DOHH2 (cell line): ENCODE data around the gene CRY1.

ENCODE experiments used
- EZH2phosphoT487 ChIP-seq: fragments of 200-600 bp; sonication (generic); IDR thresholded peaks from 2 replicates; pipeline ENCODE4 v1.6.1; 2017; ENCODE audit warnings: borderline replicate concordance, mild to moderate bottlenecking, antibody characterized with exemption, low read length, moderate library complexity, mixed read lengths
- TF ChIP-seq, protein P1 (sequence below): fragments of 200-600 bp; sonication (generic); IDR thresholded peaks from one replicate; pipeline ENCODE4 v1.5.1; 2014; ENCODE audit warnings: antibody characterized with exemption, mild to moderate bottlenecking, low read depth, low read length; ENCODE audit not compliant: poor library complexity, severe bottlenecking

DNA sequence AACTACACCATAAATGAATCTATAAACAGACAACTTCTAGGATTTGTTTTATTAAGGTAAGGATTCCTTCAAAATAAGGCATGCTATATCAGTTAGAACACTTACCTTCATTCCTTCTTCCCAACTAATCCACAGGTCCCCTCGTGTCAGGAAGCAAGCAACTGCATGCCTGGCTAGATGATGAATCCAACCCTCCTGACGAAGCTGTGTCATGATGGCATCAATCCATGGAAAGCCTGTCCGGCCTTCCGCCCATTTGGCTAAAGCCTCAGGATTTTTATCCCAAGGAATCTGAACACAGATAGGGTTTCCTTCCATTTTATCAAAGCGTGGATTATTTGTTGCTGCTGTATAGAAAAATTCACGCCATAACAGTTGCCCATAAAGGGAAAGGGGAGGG, 93.9 kb downstream of the CRY1 start:
- TF ChIP-seq, protein P1, sequence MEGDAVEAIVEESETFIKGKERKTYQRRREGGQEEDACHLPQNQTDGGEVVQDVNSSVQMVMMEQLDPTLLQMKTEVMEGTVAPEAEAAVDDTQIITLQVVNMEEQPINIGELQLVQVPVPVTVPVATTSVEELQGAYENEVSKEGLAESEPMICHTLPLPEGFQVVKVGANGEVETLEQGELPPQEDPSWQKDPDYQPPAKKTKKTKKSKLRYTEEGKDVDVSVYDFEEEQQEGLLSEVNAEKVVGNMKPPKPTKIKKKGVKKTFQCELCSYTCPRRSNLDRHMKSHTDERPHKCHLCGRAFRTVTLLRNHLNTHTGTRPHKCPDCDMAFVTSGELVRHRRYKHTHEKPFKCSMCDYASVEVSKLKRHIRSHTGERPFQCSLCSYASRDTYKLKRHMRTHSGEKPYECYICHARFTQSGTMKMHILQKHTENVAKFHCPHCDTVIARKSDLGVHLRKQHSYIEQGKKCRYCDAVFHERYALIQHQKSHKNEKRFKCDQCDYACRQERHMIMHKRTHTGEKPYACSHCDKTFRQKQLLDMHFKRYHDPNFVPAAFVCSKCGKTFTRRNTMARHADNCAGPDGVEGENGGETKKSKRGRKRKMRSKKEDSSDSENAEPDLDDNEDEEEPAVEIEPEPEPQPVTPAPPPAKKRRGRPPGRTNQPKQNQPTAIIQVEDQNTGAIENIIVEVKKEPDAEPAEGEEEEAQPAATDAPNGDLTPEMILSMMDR, result no peak
- no peak for TF ChIP-seq EZH2phosphoT487
